HUES64 (cell line): ENCODE measurements around the gene CHD8.

ENCODE experiments used
- H3K27ac ChIP-seq: 2 replicates; pipeline ENCODE4 v1.7.0; 2013; ENCODE audit warnings: low read depth, low read length, inconsistent platforms
- H3K27me3 ChIP-seq: 2 replicates; pipeline ENCODE4 v1.6.1; 2013; ENCODE audit warnings: mild to moderate bottlenecking, low read length; ENCODE audit not compliant: insufficient read depth
- H3K36me3 ChIP-seq: 2 replicates; pipeline ENCODE4 v1.6.1; 2013; ENCODE audit warnings: mild to moderate bottlenecking, low read length; ENCODE audit not compliant: insufficient read depth
- H3K4me1 ChIP-seq: 2 replicates; pipeline ENCODE4 v1.6.1; 2013; ENCODE audit warnings: mild to moderate bottlenecking, low read length, moderate library complexity; ENCODE audit not compliant: insufficient read depth
- H3K4me3 ChIP-seq: 2 replicates; pipeline ENCODE4 v1.5.1; 2013; ENCODE audit warnings: mild to moderate bottlenecking, low read length, moderate library complexity
- H3K9ac ChIP-seq: 2 replicates; pipeline ENCODE4 v1.6.1; 2013; ENCODE audit warnings: mild to moderate bottlenecking, low read depth, low read length
- H3K9me3 ChIP-seq: 2 replicates; pipeline ENCODE4 v1.6.1; 2013; ENCODE audit warnings: low read depth, low read length; ENCODE audit not compliant: insufficient read depth
- WGBS: fragments of 150-250, 120-280 bp; methylation state at CpG from one replicate; pipeline ENCODE4 v1.1.7; 2013; ENCODE audit warnings: missing lambda C conversion rate; 5-methylcytosine and 5-hydroxymethylcytosine counted together

Gene CHD8

DNA sequence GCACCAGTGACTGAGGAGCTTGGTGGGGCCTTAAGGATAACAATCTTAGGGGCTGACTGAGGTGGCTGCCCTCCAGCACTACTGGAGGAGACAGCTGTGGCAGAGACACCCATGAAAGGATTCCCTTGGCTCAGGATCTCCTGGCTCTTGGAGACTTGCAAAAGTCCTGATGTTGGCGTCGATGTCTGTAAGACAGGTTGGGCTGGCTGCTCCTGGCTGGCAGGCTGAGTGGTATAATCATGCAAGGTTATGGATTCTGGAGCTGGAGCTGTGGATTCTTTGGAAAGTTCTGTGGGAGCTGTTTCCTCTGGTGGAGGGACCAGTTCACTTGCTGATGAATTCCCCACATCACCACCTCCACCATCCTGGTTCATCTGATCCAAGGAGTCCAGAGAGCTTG lies 24.8 kb downstream of the CHD8 start:
- 94% methylated on average over 2 of the region's 2 CpGs for WGBS
- H3K4me1 ChIP-seq = peaks cover 8% of the 10 kb centered on the region; the same call in 1 of the 2 replicates
- H3K4me3 ChIP-seq = no peak overlapping the region
- H3K36me3 ChIP-seq = peaks cover 78% of the 10 kb centered on the region
- no peaks in the 10 kb centered on the region for H3K27me3 ChIP-seq
- H3K9me3 ChIP-seq = no peaks in the 10 kb centered on the region
- H3K9ac ChIP-seq = no peak overlapping the region
- no peak overlapping the region for H3K27ac ChIP-seq

DNA sequence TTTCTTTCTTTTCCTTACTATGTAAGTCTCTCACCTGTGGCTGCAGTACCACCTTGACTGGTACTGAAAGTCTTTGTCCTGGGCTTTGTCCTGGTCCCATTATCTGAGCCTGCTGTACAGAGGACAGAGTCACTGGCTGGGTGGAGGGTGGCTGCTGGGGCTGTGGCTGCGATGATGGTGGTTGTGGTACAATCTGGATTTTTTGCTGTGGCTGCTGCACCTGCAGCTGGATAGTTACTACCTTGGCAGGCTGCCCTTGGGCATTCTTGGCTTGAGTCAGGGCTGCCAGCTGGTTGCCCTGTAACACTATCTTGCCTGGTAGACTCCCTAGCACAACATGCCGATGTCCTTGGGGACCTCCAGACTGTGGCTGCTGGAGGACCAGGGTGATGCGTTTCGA lies 27.0 kb downstream of the CHD8 start:
- 96% methylated on average over 2 of the region's 4 CpGs for WGBS
- Histone ChIP-seq H3K27me3 (no peaks in the 10 kb centered on the region), H3K27ac (no peak overlapping the region), H3K4me1 (no peaks in the 10 kb centered on the region), H3K36me3 (peaks cover 91% of the 10 kb centered on the region), H3K9me3 (no peaks in the 10 kb centered on the region), H3K9ac (no peak overlapping the region), H3K4me3 (no peak overlapping the region)

DNA sequence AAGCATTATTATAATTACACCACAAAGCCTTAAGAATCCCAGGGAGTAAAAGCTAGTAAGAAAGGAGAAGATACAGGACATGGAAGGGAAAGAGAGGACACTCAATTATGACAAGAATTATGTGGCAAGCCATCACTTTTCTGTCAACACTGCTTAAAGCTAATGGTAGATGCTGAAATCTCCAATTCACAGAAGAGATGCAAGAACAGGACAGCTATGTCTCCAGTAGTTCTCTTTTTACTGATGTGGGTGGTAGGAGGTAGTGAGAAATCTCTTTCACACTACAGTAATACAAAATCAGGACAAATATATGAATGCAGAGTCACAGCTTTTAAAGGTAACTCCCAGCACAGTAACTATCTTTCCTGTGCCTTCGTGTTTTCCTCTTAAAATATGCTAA lies 29.2 kb downstream of the CHD8 start:
- Histone ChIP-seq H3K9me3 (no peaks in the 10 kb centered on the region), H3K27me3 (no peaks in the 10 kb centered on the region), H3K36me3 (peaks cover 100% of the 10 kb centered on the region), H3K27ac (no peak overlapping the region), H3K4me3 (no peak overlapping the region), H3K9ac (no peak overlapping the region), H3K4me1 (no peaks in the 10 kb centered on the region)
- 100% methylated on average over 1 of the region's 1 CpG for WGBS

DNA sequence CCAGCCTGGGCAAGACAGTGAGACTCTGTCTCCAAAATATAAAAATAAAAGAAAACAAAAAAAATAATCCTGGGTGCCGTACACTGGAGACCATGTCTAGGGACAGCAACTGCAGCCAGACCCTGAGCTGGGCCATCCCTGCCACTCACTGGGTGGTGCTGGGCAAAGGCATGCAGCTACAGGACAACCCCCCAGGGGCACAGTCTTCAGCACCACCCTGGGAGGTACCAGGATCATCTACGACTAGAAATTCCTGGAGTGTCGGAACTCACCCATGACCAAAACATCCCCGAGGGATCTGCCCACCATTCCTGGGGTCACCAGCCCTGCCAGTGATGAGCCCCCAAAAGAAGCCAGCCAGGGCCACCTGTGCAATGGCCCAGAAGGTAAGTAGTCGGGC lies 36.4 kb downstream of the CHD8 start:
- Histone ChIP-seq H3K36me3 (peaks cover 93% of the 10 kb centered on the region), H3K9ac (no peak overlapping the region), H3K4me3 (no peak overlapping the region), H3K27me3 (no peaks in the 10 kb centered on the region), H3K27ac (no peak overlapping the region), H3K9me3 (no peaks in the 10 kb centered on the region), H3K4me1 (no peaks in the 10 kb centered on the region)
- 91% methylated on average over 5 of the region's 5 CpGs for WGBS

GRCh38 chr14:21415329-21415728 lies 40.6 kb downstream of the CHD8 start:
- Histone ChIP-seq H3K4me1 (no peaks in the 10 kb centered on the region), H3K36me3 (peaks cover 94% of the 10 kb centered on the region), H3K27me3 (no peaks in the 10 kb centered on the region), H3K9ac (no peak overlapping the region), H3K4me3 (no peak overlapping the region), H3K9me3 (no peaks in the 10 kb centered on the region), H3K27ac (no peak overlapping the region)
- 94% methylated on average over 4 of the region's 4 CpGs for WGBS

DNA sequence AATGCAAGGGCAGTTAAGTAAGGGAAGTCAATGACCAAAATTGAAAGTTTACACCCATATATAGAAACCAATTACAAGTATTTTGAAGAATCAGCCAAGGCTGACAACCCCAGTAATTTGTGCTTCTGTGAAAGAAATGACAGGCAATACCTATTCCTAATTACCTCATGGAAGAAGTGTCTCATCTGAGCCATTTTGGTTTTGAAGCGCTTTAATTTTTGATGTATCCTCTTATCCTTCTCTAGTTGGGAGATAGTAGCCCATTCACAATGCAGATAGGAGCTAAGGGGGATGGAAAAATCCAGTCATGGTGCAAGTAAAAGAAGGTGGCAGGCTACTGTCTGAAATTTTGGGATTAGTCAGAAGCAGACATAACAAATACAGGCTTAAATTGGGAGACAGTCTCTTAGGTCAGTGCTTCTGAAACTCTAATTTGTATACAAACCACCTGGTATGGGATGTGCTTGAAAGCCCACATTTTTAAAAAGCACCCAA lies 41.7 kb downstream of the CHD8 start:
- Histone ChIP-seq H3K4me3 (no peak overlapping the region), H3K27ac (no peak overlapping the region), H3K4me1 (no peaks in the 10 kb centered on the region), H3K27me3 (no peaks in the 10 kb centered on the region), H3K9ac (no peak overlapping the region), H3K36me3 (peaks cover 94% of the 10 kb centered on the region), H3K9me3 (no peaks in the 10 kb centered on the region)
- WGBS = 100% methylated on average over 1 of the region's 1 CpG

GRCh38 chr14:21408147-21408546 lies 47.8 kb downstream of the CHD8 start:
- Histone ChIP-seq H3K4me3 (no peak overlapping the region), H3K9me3 (no peaks in the 10 kb centered on the region), H3K27ac (no peak overlapping the region), H3K36me3 (peaks cover 100% of the 10 kb centered on the region), H3K27me3 (no peaks in the 10 kb centered on the region), H3K4me1 (no peaks in the 10 kb centered on the region), H3K9ac (no peak overlapping the region)
- WGBS = 85% methylated on average over 3 of the region's 3 CpGs

DNA sequence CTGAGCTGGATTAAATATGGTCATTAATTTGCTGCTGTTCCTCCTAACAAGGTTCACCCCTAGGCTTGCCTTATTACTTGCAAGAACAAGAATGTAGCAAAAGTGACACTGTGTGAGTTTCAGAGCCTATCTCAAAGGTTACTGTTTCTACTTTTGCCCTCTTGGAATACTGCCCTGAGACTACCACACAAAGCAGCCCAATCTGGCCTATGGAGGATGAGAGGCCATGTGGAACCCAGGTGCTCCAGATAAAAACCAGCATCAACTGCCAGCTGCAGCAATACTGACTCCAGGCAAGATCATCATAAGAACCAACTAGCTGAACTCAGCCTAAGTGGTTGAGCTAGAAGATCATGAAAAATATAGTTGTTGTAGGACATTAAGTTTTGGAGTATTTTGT lies 49.7 kb downstream of the CHD8 start:
- Histone ChIP-seq H3K4me3 (no peak overlapping the region), H3K4me1 (no peaks in the 10 kb centered on the region), H3K27me3 (no peaks in the 10 kb centered on the region), H3K36me3 (peaks cover 100% of the 10 kb centered on the region), H3K27ac (no peak overlapping the region), H3K9me3 (no peaks in the 10 kb centered on the region), H3K9ac (no peak overlapping the region)

DNA sequence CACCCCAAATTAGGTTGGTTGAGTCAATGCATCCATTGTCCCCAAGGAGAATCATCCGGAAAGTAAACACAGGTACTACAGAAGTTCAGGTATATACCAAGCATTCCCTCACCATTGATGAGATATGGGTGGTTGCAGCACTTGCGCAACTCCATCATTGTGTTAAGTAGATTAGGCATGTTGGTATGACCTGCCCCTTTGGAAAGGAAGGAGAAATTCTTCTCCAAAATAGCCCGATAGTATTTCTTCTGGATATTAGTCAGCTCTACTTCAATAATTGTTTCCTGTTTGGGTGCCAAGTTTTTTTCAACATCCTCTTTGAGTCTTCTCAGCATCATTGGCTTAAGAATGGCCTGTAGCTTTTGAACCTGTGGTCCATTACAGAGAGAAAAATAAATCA lies 50.8 kb downstream of the CHD8 start:
- Histone ChIP-seq H3K9me3 (no peaks in the 10 kb centered on the region), H3K4me1 (no peaks in the 10 kb centered on the region), H3K9ac (no peak overlapping the region), H3K36me3 (peaks cover 100% of the 10 kb centered on the region), H3K27me3 (no peaks in the 10 kb centered on the region), H3K4me3 (no peak overlapping the region), H3K27ac (no peak overlapping the region)
- WGBS = 97% methylated on average over 3 of the region's 3 CpGs

- Histone ChIP-seq H3K27ac (no peak overlapping the region), H3K4me3 (no peak overlapping the region), H3K27me3 (no peaks in the 10 kb centered on the region), H3K4me1 (no peaks in the 10 kb centered on the region), H3K9me3 (no peaks in the 10 kb centered on the region), H3K9ac (no peak overlapping the region), H3K36me3 (peaks cover 98% of the 10 kb centered on the region)
- WGBS = 95% methylated on average over 5 of the region's 5 CpGs
Measured at GRCh38 chr14:21399311-21399870, 56.5 kb downstream of the CHD8 start.

- H3K27me3 ChIP-seq = no peaks in the 10 kb centered on the region
- 97% methylated on average over 4 of the region's 4 CpGs for WGBS
- H3K9me3 ChIP-seq = no peaks in the 10 kb centered on the region
- H3K36me3 ChIP-seq = peaks cover 98% of the 10 kb centered on the region
- H3K4me3 ChIP-seq = no peak overlapping the region
- H3K9ac ChIP-seq = no peak overlapping the region
- no peak overlapping the region for H3K27ac ChIP-seq
- H3K4me1 ChIP-seq = no peaks in the 10 kb centered on the region
Measured at GRCh38 chr14:21398901-21399300, 57.0 kb downstream of the CHD8 start.

GRCh38 chr14:21395450-21395849 lies 60.5 kb downstream of the CHD8 start:
- Histone ChIP-seq H3K4me3 (no peak overlapping the region), H3K27ac (no peak overlapping the region), H3K9ac (no peak overlapping the region), H3K36me3 (peaks cover 98% of the 10 kb centered on the region), H3K9me3 (no peaks in the 10 kb centered on the region), H3K27me3 (no peaks in the 10 kb centered on the region), H3K4me1 (no peaks in the 10 kb centered on the region)
- WGBS = no CpG with 5 or more reads among the region's 1 CpG
